Sigmoid colon (tissue), 4 donors: Measurements from ENCODE around the gene CLMP.

Source experiments
- CTCF ChIP-seq, 4 experiments: fragments of 450-650 bp in 3 of 4; fragments of 200-600 bp in 1 of 4; IDR thresholded peaks; one replicate each; pipeline ENCODE4 v1.5.1; 2016 to 2019; ENCODE audit warnings: antibody characterized with exemption in 4 of 4, mild to moderate bottlenecking in 3 of 4, moderate library complexity in 2 of 4
- POLR2A ChIP-seq, 2 donors: fragments of 450-650 bp; IDR thresholded peaks; one replicate each; pipeline ENCODE4 v1.6.1; 2016; ENCODE audit warnings: antibody characterized with exemption in 2 of 2, mild to moderate bottlenecking in 2 of 2, moderate library complexity in 2 of 2
- POLR2AphosphoS5 ChIP-seq, 4 donors: sonication (generic); formaldehyde crosslinking; IDR thresholded peaks; one replicate each; pipeline ENCODE4 v1.6.1; 2017; ENCODE audit warnings: antibody characterized with exemption in 4 of 4

- no peak for TF ChIP-seq POLR2A (IDR thresholded peaks at IDR 0.05)
- no peak for TF ChIP-seq CTCF (IDR thresholded peaks at IDR 0.05)
- no peak for TF ChIP-seq POLR2AphosphoS5 (IDR thresholded peaks at IDR 0.05)
These were observed 147.1 kb downstream of the CLMP start for GRCh38 chr11:123047947-123048293.
